Fibroblast of skin of back (primary cell): ENCODE measurements around the gene C10orf105.

Source experiments
- DNase-seq: peaks from one replicate; pipeline ENCODE4 v3.0.0-alpha.2; 2013

C10orf105 gene

GRCh38 chr10:71715860-71716259 lies 3.7 kb downstream of the C10orf105 start:
- no peak for DNase-seq

GRCh38 chr10:71715026-71715425 lies 4.6 kb downstream of the C10orf105 start:
- DNase-seq = no peak

- DNase-seq = no peak
Observed at GRCh38 chr10:71714592-71714991, 5.0 kb downstream of the C10orf105 start.

GRCh38 chr10:71714031-71714410 lies 5.6 kb downstream of the C10orf105 start:
- no peak for DNase-seq

GRCh38 chr10:71713135-71714030 lies 6.2 kb downstream of the C10orf105 start:
- peak; percentile 78 for DNase-seq

GRCh38 chr10:71712572-71713134 lies 6.9 kb downstream of the C10orf105 start:
- DNase-seq = no peak

- DNase-seq = no peak
Observed at GRCh38 chr10:71712170-71712569, 7.4 kb downstream of the C10orf105 start.

- DNase-seq = no peak
Observed at GRCh38 chr10:71711052-71711623, 8.4 kb downstream of the C10orf105 start.

GRCh38 chr10:71710519-71710918 lies 9.1 kb downstream of the C10orf105 start:
- DNase-seq = no peak

GRCh38 chr10:71708897-71709882 lies 10.4 kb downstream of the C10orf105 start:
- DNase-seq = no peak

GRCh38 chr10:71708301-71708703 lies 11.3 kb downstream of the C10orf105 start:
- peak; percentile 15 for DNase-seq

GRCh38 chr10:71707240-71707789 lies 12.3 kb downstream of the C10orf105 start:
- no peak for DNase-seq

GRCh38 chr10:71706216-71707121 lies 13.1 kb downstream of the C10orf105 start:
- DNase-seq = no peak

- DNase-seq = no peak
Observed at GRCh38 chr10:71705582-71705981, 14.0 kb downstream of the C10orf105 start.

GRCh38 chr10:71704816-71705215 lies 14.8 kb downstream of the C10orf105 start:
- no peak for DNase-seq

GRCh38 chr10:71703577-71703976 lies 16.0 kb downstream of the C10orf105 start:
- DNase-seq = no peak

- no peak for DNase-seq
Observed at GRCh38 chr10:71701496-71702132, 18.0 kb downstream of the C10orf105 start.

GRCh38 chr10:71700731-71701368 lies 18.7 kb downstream of the C10orf105 start:
- DNase-seq = no peak

GRCh38 chr10:71698737-71699136 lies 20.8 kb downstream of the C10orf105 start:
- no peak for DNase-seq
